HEK293 (cell line): ENCODE data around the gene MYO7B.

Experiments used
- CTCF ChIP-seq: fragments of 450-650 bp; formaldehyde crosslinking; IDR thresholded peaks from 2 replicates; pipeline ENCODE4 v1.5.1; 2016; ENCODE audit warnings: missing biosample characterization, missing genetic modification characterization
- KLF9 ChIP-seq: fragments of 450-650 bp; formaldehyde crosslinking; IDR thresholded peaks from 2 replicates; pipeline ENCODE4 v1.5.1; 2016; ENCODE audit warnings: missing biosample characterization, missing genetic modification characterization, low read depth
- SP2 ChIP-seq: fragments of 450-650 bp; formaldehyde crosslinking; IDR thresholded peaks from 2 replicates; pipeline ENCODE4 v1.5.1; 2016; ENCODE audit warnings: missing biosample characterization, missing genetic modification characterization
- ZBTB21 ChIP-seq: fragments of 450-650 bp; formaldehyde crosslinking; IDR thresholded peaks from 2 replicates; pipeline ENCODE4 v1.5.1; 2017; ENCODE audit warnings: missing biosample characterization, missing genetic modification characterization
- ZNF16 ChIP-seq: fragments of 450-650 bp; formaldehyde crosslinking; IDR thresholded peaks from 2 replicates; pipeline ENCODE4 v1.5.1; 2016; ENCODE audit warnings: low read depth, missing biosample characterization, missing genetic modification characterization
- ZNF350 ChIP-seq: fragments of 450-650 bp; formaldehyde crosslinking; IDR thresholded peaks from 2 replicates; pipeline ENCODE4 v1.5.0; 2017; ENCODE audit warnings: missing biosample characterization, mild to moderate bottlenecking, missing genetic modification characterization
- ZNF701 ChIP-seq: fragments of 450-650 bp; formaldehyde crosslinking; IDR thresholded peaks from 2 replicates; pipeline ENCODE4 v1.5.1; 2016; ENCODE audit warnings: missing biosample characterization, missing genetic modification characterization

GRCh38 chr2:127609818-127610217 lies 74.3 kb downstream of the MYO7B start:
- TF ChIP-seq CTCF (no peak), ZBTB21 (tag by site-specific recombination) (no peak), ZNF350 (tag by site-specific recombination) (no peak), SP2 (tag by site-specific recombination) (no peak), KLF9 (tag by site-specific recombination) (no peak), ZNF16 (no peak), ZNF701 (tag by site-specific recombination) (no peak)
